K562 (cell line): ENCODE results near the gene HLCS. TPM values are rescaled to one million over a fixed set of nuclear protein-coding genes. Genes with fewer than 3 reads are reported as not detected.

Source experiments
- DMBX1 ChIP-seq: fragments of 250-450 bp; sonication (Bioruptor Pico); IDR thresholded peaks from 2 replicates; pipeline ENCODE4 v1.8.0; 2022; ENCODE audit warnings: inconsistent platforms, mild to moderate bottlenecking, moderate library complexity, borderline replicate concordance
- FOSL1 ChIP-seq: fragments of 200-800 bp; sonication (Bioruptor generic); conservative IDR thresholded peaks from 2 replicates; pipeline ENCODE4 v1.6.1; 2016; ENCODE audit warnings: missing genetic modification characterization, missing compliant biosample characterization
- GABPA ChIP-seq: fragments of 200-800 bp; sonication (Bioruptor generic); conservative IDR thresholded peaks from 2 replicates; pipeline ENCODE4 v1.6.1; 2016; ENCODE audit warnings: low read depth, missing genetic modification characterization, missing compliant biosample characterization
- HCFC1 ChIP-seq: IDR thresholded peaks from 2 replicates; pipeline ENCODE4 v1.6.1; 2012; ENCODE audit warnings: low read depth, low read length, improper control_type of control experiment
- HOXB6 ChIP-seq: fragments of 250-450 bp; sonication (Bioruptor Pico); IDR thresholded peaks from 2 replicates; pipeline ENCODE4 v1.5.1; 2022; ENCODE audit warnings: mild to moderate bottlenecking, borderline replicate concordance
- JUN ChIP-seq, 2 experiments: sonication (generic) in 1 of 2; formaldehyde crosslinking in 1 of 2; IDR thresholded peaks; 2 replicates each; pipeline versions ENCODE4 v1.6.1 to v1.8.0; 2012 to 2022; ENCODE audit warnings: borderline replicate concordance in 2 of 2, mild to moderate bottlenecking in 2 of 2, improper control_type of control experiment in 1 of 2, low read depth in 1 of 2, low read length in 1 of 2, missing genetic modification reagents in 1 of 2
- LARP7 ChIP-seq: fragments of 450-650 bp; IDR thresholded peaks from 2 replicates; pipeline ENCODE4 v1.6.1; 2016
- MTA2 ChIP-seq: fragments of 450-650 bp; IDR thresholded peaks from 2 replicates; pipeline ENCODE4 v1.6.1; 2016; ENCODE audit warnings: low read depth
- POLR3A ChIP-seq: IDR thresholded peaks from 2 replicates; pipeline ENCODE4 v1.6.1; 2011; ENCODE audit warnings: borderline replicate concordance, mild to moderate bottlenecking, moderate library complexity; ENCODE audit not compliant: insufficient read length, insufficient read depth; ENCODE audit errors: extremely low read depth
- SMARCC2 ChIP-seq: fragments of 450-650 bp; IDR thresholded peaks from 2 replicates; pipeline ENCODE4 v1.6.1; 2017; ENCODE audit warnings: antibody characterized with exemption, moderate library complexity, mild to moderate bottlenecking, low read depth
- TCF7 ChIP-seq: sonication (generic); IDR thresholded peaks from 2 replicates; pipeline ENCODE4 v1.6.1; 2016; ENCODE audit warnings: antibody characterized with exemption, borderline replicate concordance
- TEAD4 ChIP-seq, 2 experiments: sonication (generic) in 1 of 2; formaldehyde crosslinking in 1 of 2; IDR thresholded peaks; 2 replicates each; pipeline versions ENCODE4 v1.6.1 to v1.8.0; 2012 to 2022; ENCODE audit warnings: borderline replicate concordance in 1 of 2, inconsistent platforms in 1 of 2, low read length in 1 of 2, mild to moderate bottlenecking in 1 of 2, missing genetic modification reagents in 1 of 2
- ZEB2 ChIP-seq: fragments of 450-650 bp; IDR thresholded peaks from 2 replicates; pipeline ENCODE4 v1.6.1; 2016
- polyA plus RNA-seq, 8 experiments: library from polyadenylated mRNA; depleted of rRNA in 4 of 8; stranded (reverse) in 5 of 8; unstranded in 3 of 8; fragments of >200 nt; fragmentation: Nextera tagmentation in 2 of 8; fragmentation: Illumina TruSeq in 1 of 8; extraction: Ambion mirVana in 2 of 8; extraction: Trizol in 1 of 8; gene quantifications; 2 replicates each; pipeline versions ENCODE4 v1.2.1 to v1.2.3, GENCODE V29; 2011 to 2014; ENCODE audit warnings: inconsistent platforms in 1 of 8, missing spikeins in 1 of 8
- total RNA-seq, 7 experiments: library from RNA; depleted of rRNA in 6 of 7; stranded (reverse); fragments of >200 nt in 6 of 7; fragmentation: Illumina TruSeq in 2 of 7; extraction: Trizol in 2 of 7; gene quantifications; 2 replicates each; pipeline versions ENCODE4 v1.2.1 to v1.2.3, GENCODE V29; 2011 to 2021; ENCODE audit warnings: low replicate concordance in 1 of 7
- TF ChIP-seq, protein P1 (sequence below): fragments of 450-650 bp; conservative IDR thresholded peaks from 2 replicates; pipeline ENCODE4 v1.6.1; 2016; ENCODE audit warnings: missing genetic modification characterization, low read depth, mild to moderate bottlenecking, control low read depth, missing compliant biosample characterization
- TF ChIP-seq, protein P2 (sequence below): fragments of 200-800 bp; sonication (Bioruptor generic); IDR thresholded peaks from 2 replicates; pipeline ENCODE4 v1.6.1; 2016; ENCODE audit warnings: missing genetic modification characterization, missing compliant biosample characterization
- TF ChIP-seq, protein P3 (sequence below): fragments of 250-450 bp; sonication (Bioruptor Pico); IDR thresholded peaks from 2 replicates; pipeline ENCODE4 v1.4.0; 2020; ENCODE audit warnings: borderline replicate concordance

Gene HLCS
- total and polyA plus RNA-seq, 9 of the 15 experiments (the other 6 are each of a cell fraction or from before 2014, with no cell fraction given): 3.0 to 21.5 (median 17.1) TPM

DNA sequence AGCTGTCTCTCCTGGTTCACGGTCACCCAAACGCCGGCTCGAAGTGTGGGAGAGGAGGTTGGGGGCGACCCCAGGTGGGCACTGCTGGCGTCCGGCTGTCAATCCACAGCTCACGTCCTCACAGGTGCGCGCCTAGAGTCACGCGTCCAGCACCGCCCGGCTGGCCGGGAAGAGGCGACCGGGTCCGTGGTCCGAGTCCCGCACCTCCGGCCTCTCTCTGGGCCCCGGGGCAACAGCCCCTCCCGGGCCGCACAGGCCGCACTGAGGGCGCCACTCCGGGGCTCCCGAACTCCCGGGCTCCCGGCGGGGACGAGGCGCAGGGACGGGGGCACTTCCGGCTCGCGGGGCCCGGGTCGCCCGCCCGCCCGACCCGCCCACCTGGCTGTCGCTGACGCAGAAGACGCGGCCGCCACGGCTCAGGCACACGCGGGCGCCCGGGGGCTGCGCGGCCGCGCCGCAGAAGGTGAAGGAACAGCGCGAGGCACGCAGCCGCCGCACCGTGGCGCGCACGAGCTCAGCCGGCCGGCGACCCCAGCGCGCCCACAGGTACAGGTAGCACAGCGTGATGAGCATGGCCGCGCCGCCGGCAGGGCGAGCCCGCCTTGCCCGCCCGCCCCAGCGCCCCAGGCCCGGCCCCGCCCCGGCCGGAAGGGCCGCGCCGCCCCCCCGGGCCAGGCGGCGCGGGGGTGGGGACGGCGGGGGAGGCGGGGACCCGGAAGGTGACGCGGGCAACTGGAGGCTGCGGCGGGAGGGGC, at the start of gene HLCS (continued):
- TF ChIP-seq, protein P1, sequence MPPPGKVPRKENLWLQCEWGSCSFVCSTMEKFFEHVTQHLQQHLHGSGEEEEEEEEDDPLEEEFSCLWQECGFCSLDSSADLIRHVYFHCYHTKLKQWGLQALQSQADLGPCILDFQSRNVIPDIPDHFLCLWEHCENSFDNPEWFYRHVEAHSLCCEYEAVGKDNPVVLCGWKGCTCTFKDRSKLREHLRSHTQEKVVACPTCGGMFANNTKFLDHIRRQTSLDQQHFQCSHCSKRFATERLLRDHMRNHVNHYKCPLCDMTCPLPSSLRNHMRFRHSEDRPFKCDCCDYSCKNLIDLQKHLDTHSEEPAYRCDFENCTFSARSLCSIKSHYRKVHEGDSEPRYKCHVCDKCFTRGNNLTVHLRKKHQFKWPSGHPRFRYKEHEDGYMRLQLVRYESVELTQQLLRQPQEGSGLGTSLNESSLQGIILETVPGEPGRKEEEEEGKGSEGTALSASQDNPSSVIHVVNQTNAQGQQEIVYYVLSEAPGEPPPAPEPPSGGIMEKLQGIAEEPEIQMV (tag): no peak
- peak; percentile 73 for TF ChIP-seq FOSL1 (tag)
- TF ChIP-seq TCF7: no peak
- TF ChIP-seq LARP7: 0 out of 2 replicates have a peak, but pooled peaks have one; percentile 7
- TF ChIP-seq JUN (IDR thresholded peaks at IDR 0.05; ENCODE audit: borderline replicate concordance, low read depth, low read length): peak; percentile 45; the same call in 1 of the 2 replicates
- TF ChIP-seq JUN (CRISPR knock-in tag; IDR thresholded peaks at IDR 0.05; ENCODE audit: borderline replicate concordance): no peak
- no peak for TF ChIP-seq DMBX1 (CRISPR knock-in tag)
- peak; percentile 44; the same call in 1 of the 2 replicates for TF ChIP-seq HCFC1
- TF ChIP-seq POLR3A: no peak
- peak; percentile 94 for TF ChIP-seq GABPA (tag)
- no peak for TF ChIP-seq SMARCC2
- TF ChIP-seq, protein P2, sequence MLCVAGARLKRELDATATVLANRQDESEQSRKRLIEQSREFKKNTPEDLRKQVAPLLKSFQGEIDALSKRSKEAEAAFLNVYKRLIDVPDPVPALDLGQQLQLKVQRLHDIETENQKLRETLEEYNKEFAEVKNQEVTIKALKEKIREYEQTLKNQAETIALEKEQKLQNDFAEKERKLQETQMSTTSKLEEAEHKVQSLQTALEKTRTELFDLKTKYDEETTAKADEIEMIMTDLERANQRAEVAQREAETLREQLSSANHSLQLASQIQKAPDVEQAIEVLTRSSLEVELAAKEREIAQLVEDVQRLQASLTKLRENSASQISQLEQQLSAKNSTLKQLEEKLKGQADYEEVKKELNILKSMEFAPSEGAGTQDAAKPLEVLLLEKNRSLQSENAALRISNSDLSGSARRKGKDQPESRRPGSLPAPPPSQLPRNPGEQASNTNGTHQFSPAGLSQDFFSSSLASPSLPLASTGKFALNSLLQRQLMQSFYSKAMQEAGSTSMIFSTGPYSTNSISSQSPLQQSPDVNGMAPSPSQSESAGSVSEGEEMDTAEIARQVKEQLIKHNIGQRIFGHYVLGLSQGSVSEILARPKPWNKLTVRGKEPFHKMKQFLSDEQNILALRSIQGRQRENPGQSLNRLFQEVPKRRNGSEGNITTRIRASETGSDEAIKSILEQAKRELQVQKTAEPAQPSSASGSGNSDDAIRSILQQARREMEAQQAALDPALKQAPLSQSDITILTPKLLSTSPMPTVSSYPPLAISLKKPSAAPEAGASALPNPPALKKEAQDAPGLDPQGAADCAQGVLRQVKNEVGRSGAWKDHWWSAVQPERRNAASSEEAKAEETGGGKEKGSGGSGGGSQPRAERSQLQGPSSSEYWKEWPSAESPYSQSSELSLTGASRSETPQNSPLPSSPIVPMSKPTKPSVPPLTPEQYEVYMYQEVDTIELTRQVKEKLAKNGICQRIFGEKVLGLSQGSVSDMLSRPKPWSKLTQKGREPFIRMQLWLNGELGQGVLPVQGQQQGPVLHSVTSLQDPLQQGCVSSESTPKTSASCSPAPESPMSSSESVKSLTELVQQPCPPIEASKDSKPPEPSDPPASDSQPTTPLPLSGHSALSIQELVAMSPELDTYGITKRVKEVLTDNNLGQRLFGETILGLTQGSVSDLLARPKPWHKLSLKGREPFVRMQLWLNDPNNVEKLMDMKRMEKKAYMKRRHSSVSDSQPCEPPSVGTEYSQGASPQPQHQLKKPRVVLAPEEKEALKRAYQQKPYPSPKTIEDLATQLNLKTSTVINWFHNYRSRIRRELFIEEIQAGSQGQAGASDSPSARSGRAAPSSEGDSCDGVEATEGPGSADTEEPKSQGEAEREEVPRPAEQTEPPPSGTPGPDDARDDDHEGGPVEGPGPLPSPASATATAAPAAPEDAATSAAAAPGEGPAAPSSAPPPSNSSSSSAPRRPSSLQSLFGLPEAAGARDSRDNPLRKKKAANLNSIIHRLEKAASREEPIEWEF (CRISPR knock-in tag): no peak
- TF ChIP-seq TEAD4 (IDR thresholded peaks at IDR 0.05; ENCODE audit: low read length): no peak
- 0 out of 2 replicates have a peak, but pooled peaks have one; percentile 16 for TF ChIP-seq TEAD4 (CRISPR knock-in tag; IDR thresholded peaks at IDR 0.05; ENCODE audit: borderline replicate concordance)
- no peak for TF ChIP-seq HOXB6 (CRISPR knock-in tag)
- TF ChIP-seq, protein P3, sequence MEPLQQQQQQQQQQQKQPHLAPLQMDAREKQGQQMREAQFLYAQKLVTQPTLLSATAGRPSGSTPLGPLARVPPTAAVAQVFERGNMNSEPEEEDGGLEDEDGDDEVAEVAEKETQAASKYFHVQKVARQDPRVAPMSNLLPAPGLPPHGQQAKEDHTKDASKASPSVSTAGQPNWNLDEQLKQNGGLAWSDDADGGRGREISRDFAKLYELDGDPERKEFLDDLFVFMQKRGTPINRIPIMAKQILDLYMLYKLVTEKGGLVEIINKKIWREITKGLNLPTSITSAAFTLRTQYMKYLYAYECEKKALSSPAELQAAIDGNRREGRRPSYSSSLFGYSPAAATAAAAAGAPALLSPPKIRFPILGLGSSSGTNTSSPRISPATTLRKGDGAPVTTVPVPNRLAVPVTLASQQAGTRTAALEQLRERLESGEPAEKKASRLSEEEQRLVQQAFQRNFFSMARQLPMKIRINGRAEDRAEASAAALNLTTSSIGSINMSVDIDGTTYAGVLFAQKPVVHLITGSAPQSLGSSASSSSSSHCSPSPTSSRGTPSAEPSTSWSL (CRISPR knock-in tag): no peak
- no peak for TF ChIP-seq MTA2
- TF ChIP-seq ZEB2: no peak
